ENCODE measurements around the gene GORAB. TPM values are rescaled to one million over a fixed set of nuclear protein-coding genes. Genes with fewer than 3 reads are reported as not detected.

The GORAB gene
- polyA plus RNA-seq, 1 donor (not counting 4 experiments of a cell fraction or from before 2014, with no cell fraction given): 12.0 TPM

DNA sequence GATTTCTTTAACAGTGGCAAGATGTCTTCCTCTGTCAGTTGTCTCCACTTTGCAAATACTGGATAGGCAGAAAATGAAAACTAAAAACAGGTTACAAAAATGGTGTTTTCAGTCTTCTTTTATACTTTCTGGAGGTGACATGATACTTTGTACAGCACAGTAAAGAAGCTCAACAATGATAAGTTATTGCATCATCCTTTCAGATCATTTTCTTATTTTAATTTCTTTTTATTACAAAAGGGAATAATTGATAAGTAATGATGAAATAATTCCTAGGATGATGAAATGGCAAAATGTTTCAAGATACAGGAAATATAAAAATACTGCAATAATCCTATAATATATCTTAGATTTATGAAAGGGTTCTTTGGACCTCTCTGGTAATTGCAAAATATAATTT is 16.5 kb downstream of the GORAB start:
- Histone ChIP-seq H3K9ac (ENCODE audit: control insufficient read depth, extremely low read depth, insufficient read depth, low read length) (no peak overlapping the region), H2AFZ (ENCODE audit: control insufficient read depth, low read length) (no peak overlapping the region), H3K36me3 (ENCODE audit: control insufficient read depth in 2 of 2, extremely low read depth in 1 of 2, insufficient read depth in 2 of 2, low read length in 2 of 2) (peaks cover 5 to 7% of the 10 kb centered on the region in 2 experiments), H3K9me1 (ENCODE audit: control insufficient read depth, extremely low read depth, insufficient read depth, low read length) (no peaks in the 10 kb centered on the region), H3K27me3 (ENCODE audit: control insufficient read depth, extremely low read depth, insufficient read depth, low read length) (no peaks in the 10 kb centered on the region), H3K4me2 (ENCODE audit: control insufficient read depth, extremely low read depth, insufficient read depth, low read depth, low read length) (no peak overlapping the region), H4K20me1 (ENCODE audit: control insufficient read depth, extremely low read depth, insufficient read depth, low read length) (no peaks in the 10 kb centered on the region), H3K9me3 (ENCODE audit: control insufficient read depth, low read depth, low read length) (no peaks in the 10 kb centered on the region), H3K4me1 (ENCODE audit: control insufficient read depth, extremely low read depth, insufficient read depth, low read length) (peaks cover 13% of the 10 kb centered on the region), H3K4me3 (ENCODE audit: control insufficient read depth in 2 of 3, extremely low read depth in 1 of 3, insufficient read depth in 2 of 3, low read depth in 1 of 3, low read length in 3 of 3) (no peak overlapping the region), H3K79me2 (ENCODE audit: control insufficient read depth, insufficient read depth, low read length) (no peaks in the 10 kb centered on the region), H3K27ac (ENCODE audit: control insufficient read depth, insufficient read depth, low read length) (no peak overlapping the region)
- DNase-seq (ENCODE audit: low read depth, low spot score): no peak
- dilution Hi-C loops (cut with MboI; ENCODE audit: extremely low pct_ligation_motif_present, low sequenced_read_pairs): no loop called here
- FAIRE-seq: no peak
- TF ChIP-seq EZH2 (IDR thresholded peaks at IDR 0.05; ENCODE audit: low read length): no peak
- no peak for TF ChIP-seq CTCF (optimal IDR thresholded peaks at IDR 0.05 in 1 of 3, IDR thresholded peaks at IDR 0.05 in 1 of 3, conservative IDR thresholded peaks at IDR 0.05 in 1 of 3; ENCODE audit: extremely low read depth in 1 of 3, insufficient read depth in 2 of 3, low read length in 3 of 3)

GRCh38 chr1:170555370-170555769 is 23.4 kb downstream of the GORAB start:
- H3K79me2 ChIP-seq (ENCODE audit: control insufficient read depth, insufficient read depth, low read length): no peaks in the 10 kb centered on the region
- no peaks in the 10 kb centered on the region for H3K9me1 ChIP-seq (ENCODE audit: control insufficient read depth, extremely low read depth, insufficient read depth, low read length)
- no peak overlapping the region for H2AFZ ChIP-seq (ENCODE audit: control insufficient read depth, low read length)
- FAIRE-seq: no peak
- H3K4me1 ChIP-seq (ENCODE audit: control insufficient read depth, extremely low read depth, insufficient read depth, low read length): no peaks in the 10 kb centered on the region
- no peak for TF ChIP-seq EZH2 (IDR thresholded peaks at IDR 0.05; ENCODE audit: low read length)
- peaks cover 4 to 5% of the 10 kb centered on the region in 2 experiments for H3K36me3 ChIP-seq (ENCODE audit: control insufficient read depth in 2 of 2, extremely low read depth in 1 of 2, insufficient read depth in 2 of 2, low read length in 2 of 2)
- H3K4me3 ChIP-seq (ENCODE audit: control insufficient read depth in 2 of 3, extremely low read depth in 1 of 3, insufficient read depth in 2 of 3, low read depth in 1 of 3, low read length in 3 of 3): no peak overlapping the region
- peaks cover 7% of the 10 kb centered on the region for H3K9me3 ChIP-seq (ENCODE audit: control insufficient read depth, low read depth, low read length)
- dilution Hi-C loops (cut with MboI; ENCODE audit: extremely low pct_ligation_motif_present, low sequenced_read_pairs): no loop called here
- no peak overlapping the region for H3K27ac ChIP-seq (ENCODE audit: control insufficient read depth, insufficient read depth, low read length)
- no peak overlapping the region for H3K4me2 ChIP-seq (ENCODE audit: control insufficient read depth, extremely low read depth, insufficient read depth, low read depth, low read length)
- H4K20me1 ChIP-seq (ENCODE audit: control insufficient read depth, extremely low read depth, insufficient read depth, low read length): no peaks in the 10 kb centered on the region
- DNase-seq (ENCODE audit: low read depth, low spot score): no peak
- no peak overlapping the region for H3K9ac ChIP-seq (ENCODE audit: control insufficient read depth, extremely low read depth, insufficient read depth, low read length)
- no peaks in the 10 kb centered on the region for H3K27me3 ChIP-seq (ENCODE audit: control insufficient read depth, extremely low read depth, insufficient read depth, low read length)

GRCh38 chr1:170556917-170557316 is 25.0 kb downstream of the GORAB start:
- Histone ChIP-seq H3K4me1 (ENCODE audit: control insufficient read depth, extremely low read depth, insufficient read depth, low read length) (peaks cover 4% of the 10 kb centered on the region), H3K27me3 (ENCODE audit: control insufficient read depth, extremely low read depth, insufficient read depth, low read length) (no peaks in the 10 kb centered on the region), H3K4me2 (ENCODE audit: control insufficient read depth, extremely low read depth, insufficient read depth, low read depth, low read length) (no peak overlapping the region), H3K79me2 (ENCODE audit: control insufficient read depth, insufficient read depth, low read length) (no peaks in the 10 kb centered on the region), H3K9me3 (ENCODE audit: control insufficient read depth, low read depth, low read length) (peaks cover 10% of the 10 kb centered on the region), H4K20me1 (ENCODE audit: control insufficient read depth, extremely low read depth, insufficient read depth, low read length) (no peaks in the 10 kb centered on the region), H3K9ac (ENCODE audit: control insufficient read depth, extremely low read depth, insufficient read depth, low read length) (no peak overlapping the region), H2AFZ (ENCODE audit: control insufficient read depth, low read length) (no peak overlapping the region), H3K4me3 (ENCODE audit: control insufficient read depth in 2 of 3, extremely low read depth in 1 of 3, insufficient read depth in 2 of 3, low read depth in 1 of 3, low read length in 3 of 3) (no peak overlapping the region), H3K27ac (ENCODE audit: control insufficient read depth, insufficient read depth, low read length) (no peak overlapping the region), H3K36me3 (ENCODE audit: control insufficient read depth in 2 of 2, extremely low read depth in 1 of 2, insufficient read depth in 2 of 2, low read length in 2 of 2) (peaks cover 3 to 4% of the 10 kb centered on the region in 2 experiments), H3K9me1 (ENCODE audit: control insufficient read depth, extremely low read depth, insufficient read depth, low read length) (no peaks in the 10 kb centered on the region)
- no peak for FAIRE-seq
- DNase-seq (ENCODE audit: low read depth, low spot score): no peak
- dilution Hi-C loops (cut with MboI; ENCODE audit: extremely low pct_ligation_motif_present, low sequenced_read_pairs): no loop called here
- no peak for TF ChIP-seq CTCF (optimal IDR thresholded peaks at IDR 0.05 in 1 of 3, IDR thresholded peaks at IDR 0.05 in 1 of 3, conservative IDR thresholded peaks at IDR 0.05 in 1 of 3; ENCODE audit: extremely low read depth in 1 of 3, insufficient read depth in 2 of 3, low read length in 3 of 3)
- TF ChIP-seq EZH2 (IDR thresholded peaks at IDR 0.05; ENCODE audit: low read length): no peak

All from keratinocyte (primary cell).